Measurements from ENCODE around the gene EFCAB8.

GRCh38 chr20:32920066-32920465, 61.3 kb downstream of the EFCAB8 start:
- no peak for TF ChIP-seq EZH2 (IDR thresholded peaks at IDR 0.05; ENCODE audit: borderline replicate concordance, low read length)
- no peak for TF ChIP-seq CTCF (IDR thresholded peaks at IDR 0.05; ENCODE audit: low read length)
